ENCODE data around the gene CAMTA1. TPM values are rescaled to one million over a fixed set of nuclear protein-coding genes. Genes with fewer than 3 reads are reported as not detected.

The CAMTA1 gene
- polyA plus RNA-seq, 1 donor from 2014 or later: 162 TPM

- H4K20me1 ChIP-seq (ENCODE audit: insufficient read depth): no peaks in the 10 kb centered on the region
- no peaks in the 10 kb centered on the region for H3K36me3 ChIP-seq (ENCODE audit: insufficient read depth, low read length)
- no peak overlapping the region for H3K9ac ChIP-seq (ENCODE audit: low read length)
- H3K9me3 ChIP-seq (ENCODE audit: low read length): no peaks in the 10 kb centered on the region
- no peaks in the 10 kb centered on the region for H3K79me2 ChIP-seq (replicated peaks; ENCODE audit: insufficient read depth, low read length)
- no peak overlapping the region for H3K4me2 ChIP-seq (ENCODE audit: low read length)
- no peaks in the 10 kb centered on the region for H3K27me3 ChIP-seq (ENCODE audit: insufficient read depth, low read depth, low read length)
- no peak overlapping the region for H3K4me3 ChIP-seq (ENCODE audit: low read length)
- TF ChIP-seq MXI1 (conservative IDR thresholded peaks at IDR 0.05; ENCODE audit: poor library complexity, severe bottlenecking) (no peak), CTCF (IDR thresholded peaks at IDR 0.05; ENCODE audit: poor library complexity, severe bottlenecking) (no peak), POLR2AphosphoS5 (IDR thresholded peaks at IDR 0.05) (no peak), REST (IDR thresholded peaks at IDR 0.05; ENCODE audit: borderline replicate concordance) (no peak), SMC3 (conservative IDR thresholded peaks at IDR 0.05; ENCODE audit: poor library complexity) (no peak), EP300 (conservative IDR thresholded peaks at IDR 0.05; ENCODE audit: poor library complexity, severe bottlenecking) (no peak), TAF1 (IDR thresholded peaks at IDR 0.05; ENCODE audit: low read depth) (no peak)
- no peaks in the 10 kb centered on the region for H3K9me2 ChIP-seq (ENCODE audit: insufficient read depth, low read length)
- H2AFZ ChIP-seq (ENCODE audit: low read depth, low read length): no peak overlapping the region
- no peaks in the 10 kb centered on the region for H3F3A ChIP-seq (ENCODE audit: insufficient read depth, low read length, poor library complexity, severe bottlenecking)
- H3K27ac ChIP-seq (ENCODE audit: low read length): no peak overlapping the region
These were observed 533.9 kb downstream of the CAMTA1 start for GRCh38 chr1:7319196-7319595.

- no peaks in the 10 kb centered on the region for H3K9me3 ChIP-seq (ENCODE audit: low read length)
- no peaks in the 10 kb centered on the region for H3K36me3 ChIP-seq (ENCODE audit: insufficient read depth, low read length)
- no peak overlapping the region for H2AFZ ChIP-seq (ENCODE audit: low read depth, low read length)
- no peak overlapping the region for H3K9ac ChIP-seq (ENCODE audit: low read length)
- no peak for TF ChIP-seq POLR2AphosphoS5 (IDR thresholded peaks at IDR 0.05)
- TF ChIP-seq EP300 (conservative IDR thresholded peaks at IDR 0.05; ENCODE audit: poor library complexity, severe bottlenecking): no peak
- no peak for TF ChIP-seq SMC3 (conservative IDR thresholded peaks at IDR 0.05; ENCODE audit: poor library complexity)
- no peak for TF ChIP-seq RAD21 (conservative IDR thresholded peaks at IDR 0.05)
- TF ChIP-seq REST (IDR thresholded peaks at IDR 0.05; ENCODE audit: borderline replicate concordance): no peak
- TF ChIP-seq MXI1 (conservative IDR thresholded peaks at IDR 0.05; ENCODE audit: poor library complexity, severe bottlenecking): no peak
- no peak for TF ChIP-seq TAF1 (IDR thresholded peaks at IDR 0.05; ENCODE audit: low read depth)
- no peak for TF ChIP-seq EZH2 (IDR thresholded peaks at IDR 0.05; ENCODE audit: borderline replicate concordance, insufficient read depth, low read length, poor library complexity, severe bottlenecking)
- TF ChIP-seq CTCF (IDR thresholded peaks at IDR 0.05; ENCODE audit: poor library complexity, severe bottlenecking): no peak
- no peak overlapping the region for H3K27ac ChIP-seq (ENCODE audit: low read length)
- H3K9me2 ChIP-seq (ENCODE audit: insufficient read depth, low read length): no peaks in the 10 kb centered on the region
- no peaks in the 10 kb centered on the region for H3F3A ChIP-seq (ENCODE audit: insufficient read depth, low read length, poor library complexity, severe bottlenecking)
- no peak overlapping the region for H3K4me2 ChIP-seq (ENCODE audit: low read length)
- no peaks in the 10 kb centered on the region for H3K27me3 ChIP-seq (ENCODE audit: insufficient read depth, low read depth, low read length)
- H3K4me3 ChIP-seq (ENCODE audit: low read length): no peak overlapping the region
- H4K20me1 ChIP-seq (ENCODE audit: insufficient read depth): no peaks in the 10 kb centered on the region
- no peaks in the 10 kb centered on the region for H3K79me2 ChIP-seq (replicated peaks; ENCODE audit: insufficient read depth, low read length)
These were observed 535.4 kb downstream of the CAMTA1 start for GRCh38 chr1:7320661-7321060.

Data from neural cell (in vitro differentiated cells).